K562 (cell line): ENCODE measurements around the gene MRPS10. TPM values are rescaled to one million over a fixed set of nuclear protein-coding genes. Genes with fewer than 3 reads are reported as not detected.

Experiments
- GATA2 ChIP-seq: sonication (generic); formaldehyde crosslinking; IDR thresholded peaks from 2 replicates; pipeline ENCODE4 v1.4.0; 2020; ENCODE audit warnings: mild to moderate bottlenecking, missing genetic modification reagents
- HES1 ChIP-seq: fragments of 450-650 bp; IDR thresholded peaks from 2 replicates; pipeline ENCODE4 v1.6.1; 2016; ENCODE audit warnings: low read depth, mild to moderate bottlenecking, moderate library complexity
- HIVEP1 ChIP-seq: fragments of 250-450 bp; sonication (Bioruptor Pico); IDR thresholded peaks from 2 replicates; pipeline ENCODE4 v1.4.0; 2020; ENCODE audit warnings: mild to moderate bottlenecking
- KDM4B ChIP-seq, 2 experiments: fragments of 450-650 bp in 1 of 2; sonication (generic) in 1 of 2; IDR thresholded peaks; 2 replicates each; pipeline ENCODE4 v1.6.1; 2016 to 2017; ENCODE audit warnings: borderline replicate concordance in 2 of 2, antibody characterized with exemption in 1 of 2, low read depth in 1 of 2, mild to moderate bottlenecking in 1 of 2
- KLF10 ChIP-seq: fragments of 250-450 bp; sonication (Bioruptor Pico); IDR thresholded peaks from 2 replicates; pipeline ENCODE4 v1.6.1; 2021; ENCODE audit warnings: matching md5 sums
- LARP7 ChIP-seq: fragments of 450-650 bp; IDR thresholded peaks from 2 replicates; pipeline ENCODE4 v1.6.1; 2016
- MTA2 ChIP-seq: fragments of 450-650 bp; IDR thresholded peaks from 2 replicates; pipeline ENCODE4 v1.6.1; 2016; ENCODE audit warnings: low read depth
- MTF1 ChIP-seq: fragments of 250-450 bp; sonication (Bioruptor Pico); IDR thresholded peaks from 2 replicates; pipeline ENCODE4 v1.9.0; 2021; ENCODE audit warnings: moderate library complexity, mild to moderate bottlenecking, inconsistent platforms, borderline replicate concordance
- NCOA1 ChIP-seq: fragments of 450-650 bp; IDR thresholded peaks from 2 replicates; pipeline ENCODE4 v1.6.1; 2016; ENCODE audit warnings: low read depth
- NRF1 ChIP-seq, 2 experiments: fragments of 450-650 bp; IDR thresholded peaks in 1 of 2; conservative IDR thresholded peaks in 1 of 2; 2 replicates each; pipeline ENCODE4 v1.6.1; 2014; ENCODE audit warnings: mild to moderate bottlenecking in 2 of 2
- POLR2G ChIP-seq: fragments of 200-400 bp; formaldehyde crosslinking; IDR thresholded peaks from 2 replicates; pipeline ENCODE4 v1.6.1; 2017; ENCODE audit warnings: low read depth, mild to moderate bottlenecking, antibody characterized with exemption, low read length, moderate library complexity
- POU5F1 ChIP-seq: fragments of 150-350 bp; IDR thresholded peaks from 2 replicates; pipeline ENCODE4 v1.6.1; 2014; ENCODE audit warnings: borderline replicate concordance, low read length, low read depth, mild to moderate bottlenecking; ENCODE audit not compliant: partially characterized antibody
- REST ChIP-seq, 2 experiments: fragments of 450-650 bp; formaldehyde crosslinking in 1 of 2; IDR thresholded peaks; 2 replicates each; pipeline versions ENCODE4 v1.4.0 to v1.6.1; 2014 to 2020; ENCODE audit warnings: mild to moderate bottlenecking in 2 of 2, borderline replicate concordance in 1 of 2, low read depth in 1 of 2
- STAG1 ChIP-seq: sonication (generic); formaldehyde crosslinking; IDR thresholded peaks from 2 replicates; pipeline ENCODE4 v1.5.0; 2020; ENCODE audit warnings: missing genetic modification reagents, borderline replicate concordance
- TAF9B ChIP-seq: fragments of 450-650 bp; IDR thresholded peaks from 2 replicates; pipeline ENCODE4 v1.6.1; 2018; ENCODE audit warnings: mild to moderate bottlenecking; ENCODE audit not compliant: partially characterized antibody
- USF2 ChIP-seq: sonication (generic); formaldehyde crosslinking; IDR thresholded peaks from 2 replicates; pipeline ENCODE4 v1.5.0; 2020; ENCODE audit warnings: missing genetic modification reagents
- XRCC3 ChIP-seq: fragments of 450-650 bp; IDR thresholded peaks from 2 replicates; pipeline ENCODE4 v1.6.1; 2017; ENCODE audit warnings: mild to moderate bottlenecking, moderate library complexity
- ZEB2 ChIP-seq: fragments of 450-650 bp; IDR thresholded peaks from 2 replicates; pipeline ENCODE4 v1.6.1; 2016
- ZNF174 ChIP-seq: fragments of 250-450 bp; sonication (Bioruptor Pico); IDR thresholded peaks from 2 replicates; pipeline ENCODE4 v1.4.0; 2020; ENCODE audit warnings: mild to moderate bottlenecking
- ZNF263 ChIP-seq: sonication (generic); formaldehyde crosslinking; IDR thresholded peaks from 2 replicates; pipeline ENCODE4 v1.8.0; 2022; ENCODE audit warnings: mild to moderate bottlenecking, missing genetic modification reagents, borderline replicate concordance
- ZNF717 ChIP-seq: fragments of 250-450 bp; sonication (Bioruptor Pico); IDR thresholded peaks from 2 replicates; pipeline ENCODE4 v1.5.0; 2021
- polyA plus RNA-seq, 8 experiments: library from polyadenylated mRNA; depleted of rRNA in 4 of 8; stranded (reverse) in 5 of 8; unstranded in 3 of 8; fragments of >200 nt; fragmentation: Nextera tagmentation in 2 of 8; fragmentation: Illumina TruSeq in 1 of 8; extraction: Ambion mirVana in 2 of 8; extraction: Trizol in 1 of 8; gene quantifications; 2 replicates each; pipeline versions ENCODE4 v1.2.1 to v1.2.3, GENCODE V29; 2011 to 2014; ENCODE audit warnings: inconsistent platforms in 1 of 8, missing spikeins in 1 of 8
- total RNA-seq, 7 experiments: library from RNA; depleted of rRNA in 6 of 7; stranded (reverse); fragments of >200 nt in 6 of 7; fragmentation: Illumina TruSeq in 2 of 7; extraction: Trizol in 2 of 7; gene quantifications; 2 replicates each; pipeline versions ENCODE4 v1.2.1 to v1.2.3, GENCODE V29; 2011 to 2021; ENCODE audit warnings: low replicate concordance in 1 of 7

Gene MRPS10
- total and polyA plus RNA-seq, 9 of the 15 experiments (the other 6 are each of a cell fraction or from before 2014, with no cell fraction given), result 48.6 to 166 (median 93.7) TPM

GRCh38 chr6:42229506-42230119, 12.0 kb upstream of the MRPS10 start (continued):
- TF ChIP-seq REST (IDR thresholded peaks at IDR 0.05; ENCODE audit: borderline replicate concordance) (no peak), REST (CRISPR knock-in tag; IDR thresholded peaks at IDR 0.05; ENCODE audit: low read depth) (no peak), KLF10 (CRISPR knock-in tag) (no peak), USF2 (no peak), ZNF717 (CRISPR knock-in tag) (no peak), ZNF263 (CRISPR knock-in tag) (no peak), POU5F1 (no peak), HIVEP1 (CRISPR knock-in tag) (no peak), MTF1 (CRISPR knock-in tag) (no peak), LARP7 (no peak), POLR2G (no peak), TAF9B (no peak), NRF1 (conservative IDR thresholded peaks at IDR 0.05 in 1 of 2, IDR thresholded peaks at IDR 0.05 in 1 of 2) (no peak), MTA2 (no peak), XRCC3 (no peak), NCOA1 (no peak), KDM4B (IDR thresholded peaks at IDR 0.05; ENCODE audit: borderline replicate concordance in 2 of 2, low read depth in 1 of 2) (no peak), STAG1 (CRISPR knock-in tag) (no peak), ZNF174 (CRISPR knock-in tag) (no peak), HES1 (peak; percentile 79), ZEB2 (no peak), GATA2 (CRISPR knock-in tag) (peak; percentile 39; the same call in 1 of the 2 replicates)
